HepG2 (cell line): ENCODE results near the gene PITX3. TPM values are rescaled to one million over a fixed set of nuclear protein-coding genes. Genes with fewer than 3 reads are reported as not detected.
A peak's percentile ranks its signal among the peaks of the same experiment; 100 is the strongest.

Source experiments
- ATAC-seq: fragments of 200-7000 bp; cut with Tn5 transposase; 3 replicates; pipeline ENCODE4 v1.9.1; 2020; ENCODE audit warnings: mild to moderate bottlenecking, moderate library complexity
- BruUV-seq: library from RNA; stranded (reverse); fragments of 400-500 nt; replicated peaks from 2 replicates; lab custom pipeline; 2021; lab: Mats Ljungman, UMichigan
- CTCF ChIA-PET: fragments of 300-600 bp; formaldehyde crosslinking; extraction: SDS; loops from one replicate; lab custom pipeline; 2021; ENCODE audit warnings: low total read pairs, inconsistent platforms, low intra/inter-chr PET ratio; lab: Yijun Ruan, JAX
- POLR2A ChIA-PET: fragments of 350-600 bp; sonication (Branson Sonifier 250); formaldehyde crosslinking; loops from one replicate; lab custom pipeline; 2020; ENCODE audit warnings: antibody characterized with exemption, inconsistent platforms; lab: Yijun Ruan, JAX
- DNase-seq: peaks from one replicate; pipeline ENCODE4 v3.0.0-alpha.2; 2015; ENCODE audit warnings: low spot score
- FAIRE-seq: peaks from 3 replicates; lab custom pipeline; 2011; peaks lifted over from hg19 to GRCh38; lab: Jason Lieb, UNC
- H2AFZ ChIP-seq: one replicate; pipeline ENCODE4 v1.6.1; 2011; ENCODE audit warnings: low read length, inconsistent platforms
- H3K27ac ChIP-seq: fragments of 300-600 bp; 3 replicates; pipeline ENCODE4 v1.8.0; 2011; ENCODE audit warnings: mixed run types, mild to moderate bottlenecking, mixed read lengths, low read length, inconsistent platforms; ENCODE audit not compliant: insufficient read depth; ENCODE audit errors: extremely low read length
- H3K27me3 ChIP-seq, 2 experiments: fragments of 200-600 bp in 1 of 2; 2 replicates in 1 of 2; 3 replicates in 1 of 2; pipeline versions ENCODE4 v1.6.0 to v1.8.0; 2011; ENCODE audit warnings: low read length in 2 of 2, mild to moderate bottlenecking in 2 of 2, moderate library complexity in 2 of 2, inconsistent platforms in 1 of 2; ENCODE audit not compliant: insufficient read depth in 2 of 2, control insufficient read depth in 1 of 2
- H3K36me3 ChIP-seq, 2 experiments: fragments of 200-600 bp in 1 of 2; replicated peaks in 1 of 2; 2 replicates in 1 of 2; 3 replicates in 1 of 2; pipeline versions ENCODE4 v1.5.1 to v1.8.0; 2011; ENCODE audit warnings: low read length in 2 of 2, inconsistent platforms in 1 of 2; ENCODE audit not compliant: insufficient read depth in 2 of 2, control insufficient read depth in 1 of 2
- H3K4me1 ChIP-seq: 2 replicates; pipeline ENCODE4 v1.5.1; 2012; ENCODE audit warnings: low read length, inconsistent platforms; ENCODE audit not compliant: insufficient read depth
- H3K4me2 ChIP-seq: 2 replicates; pipeline ENCODE4 v1.6.0; 2011; ENCODE audit warnings: low read depth, low read length, inconsistent platforms
- H3K4me3 ChIP-seq, 3 experiments: fragments of 200-600 bp in 1 of 3; sonication (generic), shearing (Covaris generic) in 1 of 3; replicated peaks in 1 of 3; 2 replicates each; pipeline ENCODE4 v1.5.1; 2011 to 2016; ENCODE audit warnings: low read length in 3 of 3, inconsistent platforms in 2 of 3, low read depth in 2 of 3, mild to moderate bottlenecking in 2 of 3, control low read depth in 1 of 3, mixed read lengths in 1 of 3; ENCODE audit not compliant: insufficient read depth in 1 of 3
- H3K79me2 ChIP-seq: one replicate; pipeline ENCODE4 v1.6.1; 2011; ENCODE audit warnings: low read length, inconsistent platforms; ENCODE audit not compliant: insufficient read depth
- H3K9ac ChIP-seq: 2 replicates; pipeline ENCODE4 v1.6.0; 2011; ENCODE audit warnings: mild to moderate bottlenecking, low read depth, low read length, inconsistent platforms; ENCODE audit not compliant: insufficient read depth
- H3K9me3 ChIP-seq: 2 replicates; pipeline ENCODE4 v1.5.1; 2012; ENCODE audit warnings: mild to moderate bottlenecking, low read length
- H4K20me1 ChIP-seq: 2 replicates; pipeline ENCODE4 v1.6.0; 2011; ENCODE audit warnings: inconsistent platforms, mild to moderate bottlenecking, low read length, moderate library complexity; ENCODE audit not compliant: insufficient read depth
- ATF4 ChIP-seq, 2 experiments: fragments of 450-650 bp in 1 of 2; sonication (generic) in 1 of 2; formaldehyde crosslinking; IDR thresholded peaks; 2 replicates each; pipeline versions ENCODE4 v1.5.0 to v1.8.0; 2020 to 2022; ENCODE audit warnings: mild to moderate bottlenecking in 1 of 2, missing genetic modification reagents in 1 of 2
- CENPX ChIP-seq: sonication (generic); formaldehyde crosslinking; IDR thresholded peaks from 2 replicates; pipeline ENCODE4 v1.9.0; 2021; ENCODE audit warnings: mild to moderate bottlenecking, missing genetic modification reagents, moderate library complexity
- ESRRA ChIP-seq: sonication (generic); formaldehyde crosslinking; IDR thresholded peaks from 2 replicates; pipeline ENCODE4 v1.5.1; 2020; ENCODE audit warnings: mild to moderate bottlenecking, low read depth, missing genetic modification reagents
- EZH2 ChIP-seq: conservative IDR thresholded peaks from 2 replicates; pipeline ENCODE4 v1.6.1; 2012; ENCODE audit warnings: mild to moderate bottlenecking, low read depth, low read length, moderate library complexity
- GABPB1 ChIP-seq: IDR thresholded peaks from 2 replicates; pipeline ENCODE4 v1.6.1; 2016; ENCODE audit warnings: mild to moderate bottlenecking, missing genetic modification reagents, moderate library complexity, missing compliant biosample characterization
- GTF2F1 ChIP-seq: fragments of 150-350 bp; IDR thresholded peaks from 2 replicates; pipeline ENCODE4 v1.6.1; 2014; ENCODE audit warnings: low read length
- HNF4A ChIP-seq: sonication (generic); formaldehyde crosslinking; IDR thresholded peaks from 2 replicates; pipeline ENCODE4 v1.4.0; 2020; ENCODE audit warnings: missing genetic modification reagents
- KDM5A ChIP-seq: fragments of 200-600 bp; sonication (generic); IDR thresholded peaks from 2 replicates; pipeline ENCODE4 v1.7.0; 2018; ENCODE audit warnings: antibody characterized with exemption, mild to moderate bottlenecking, low read length, borderline replicate concordance
- MTA3 ChIP-seq: sonication (generic); formaldehyde crosslinking; IDR thresholded peaks from 2 replicates; pipeline ENCODE4 v1.4.0; 2020; ENCODE audit warnings: missing genetic modification reagents
- PRMT3 ChIP-seq: sonication (generic); formaldehyde crosslinking; IDR thresholded peaks from 2 replicates; pipeline ENCODE4 v1.8.1; 2022; ENCODE audit warnings: low read depth, mild to moderate bottlenecking, moderate library complexity, missing genetic modification reagents, borderline replicate concordance
- RBAK ChIP-seq: sonication (generic); formaldehyde crosslinking; IDR thresholded peaks from 2 replicates; pipeline ENCODE4 v1.5.1; 2020; ENCODE audit warnings: mild to moderate bottlenecking, missing genetic modification reagents
- RBFOX2 ChIP-seq: fragments of 200-400 bp; formaldehyde crosslinking; IDR thresholded peaks from 2 replicates; pipeline ENCODE4 v1.6.1; 2017; ENCODE audit warnings: low read depth, mild to moderate bottlenecking, low read length
- RXRB ChIP-seq: IDR thresholded peaks from 2 replicates; pipeline ENCODE4 v1.6.1; 2016; ENCODE audit warnings: borderline replicate concordance, missing genetic modification reagents, missing compliant biosample characterization
- SMC3 ChIP-seq: IDR thresholded peaks from 2 replicates; pipeline ENCODE4 v1.6.1; 2011; ENCODE audit warnings: low read length, improper control_type of control experiment
- SOX5 ChIP-seq: IDR thresholded peaks from 2 replicates; pipeline ENCODE4 v1.6.1; 2016; ENCODE audit warnings: borderline replicate concordance
- SOX6 ChIP-seq, 2 experiments: fragments of 450-650 bp in 1 of 2; sonication (generic) in 1 of 2; formaldehyde crosslinking in 1 of 2; IDR thresholded peaks; 2 replicates each; pipeline versions ENCODE4 v1.4.0 to v1.6.1; 2017 to 2020; ENCODE audit warnings: antibody characterized with exemption in 1 of 2, mild to moderate bottlenecking in 1 of 2, missing genetic modification reagents in 1 of 2
- ZNF138 ChIP-seq: sonication (generic); formaldehyde crosslinking; IDR thresholded peaks from 2 replicates; pipeline ENCODE4 v1.5.0; 2020; ENCODE audit warnings: mild to moderate bottlenecking, low read depth, missing genetic modification reagents
- ZNF292 ChIP-seq: sonication (generic); formaldehyde crosslinking; IDR thresholded peaks from 2 replicates; pipeline ENCODE4 v1.8.1; 2022; ENCODE audit warnings: mild to moderate bottlenecking, low read depth, missing genetic modification reagents, borderline replicate concordance
- ZNF460 ChIP-seq: sonication (generic); formaldehyde crosslinking; IDR thresholded peaks from 2 replicates; pipeline ENCODE4 v1.5.1; 2020; ENCODE audit warnings: missing genetic modification reagents, mild to moderate bottlenecking, borderline replicate concordance
- ZNF639 ChIP-seq: conservative IDR thresholded peaks from 2 replicates; pipeline ENCODE4 v1.6.1; 2018; ENCODE audit warnings: missing genetic modification reagents
- ZNF75D ChIP-seq: sonication (generic); formaldehyde crosslinking; IDR thresholded peaks from 2 replicates; pipeline ENCODE4 v1.8.1; 2023; ENCODE audit warnings: missing genetic modification reagents, mild to moderate bottlenecking, borderline replicate concordance
- ZUFSP ChIP-seq: sonication (generic); formaldehyde crosslinking; IDR thresholded peaks from 2 replicates; pipeline ENCODE4 v1.9.0; 2021; ENCODE audit warnings: missing genetic modification reagents, mild to moderate bottlenecking, borderline replicate concordance
- WGBS: methylation state at CpG from one replicate; pipeline ENCODE4 v1.1.6; 2017; ENCODE audit warnings: low lambda C conversion rate; 5-methylcytosine and 5-hydroxymethylcytosine counted together
- in situ Hi-C: cut with HindIII; loops from 2 replicates; pipeline ENCODE4 v1.10.0; 2017; ENCODE audit warnings: low pct_unique_long_range_greater_than_20kb; ENCODE audit not compliant: extremely low pct_ligation_motif_present
- intact Hi-C: fragments of 100-400 bp; cut with micrococcal nuclease; formaldehyde crosslinking; loops from one replicate; pipeline ENCODE4 v1.10.0; 2022; ENCODE audit not compliant: unreplicated experiment
- polyA plus RNA-seq, 8 experiments: library from polyadenylated mRNA; depleted of rRNA in 3 of 8; stranded (reverse) in 7 of 8; unstranded in 1 of 8; fragments of >200 nt; fragmentation: Illumina TruSeq in 4 of 8; extraction: Trizol in 4 of 8; gene quantifications; 2 replicates each; pipeline versions ENCODE4 v1.2.1 to v1.2.3, GENCODE V29; 2011 to 2016; ENCODE audit warnings: low read depth in 4 of 8, missing spikeins in 1 of 8, mixed read lengths in 1 of 8; ENCODE audit not compliant: insufficient read depth in 1 of 8
- total RNA-seq, 5 experiments: library from RNA; depleted of rRNA; stranded (reverse); fragments of >200 nt; fragmentation: Illumina TruSeq; extraction: Trizol; gene quantifications; 2 replicates each; pipeline ENCODE4 v1.2.3, GENCODE V29; 2016; ENCODE audit warnings: low read depth in 1 of 5

The PITX3 gene
- total and polyA plus RNA-seq, 2 of the 13 experiments (the other 11 are each of a cell fraction or from before 2014, with no cell fraction given) = not detected

GRCh38 chr10:102229810-102230263 lies 11.5 kb downstream of the PITX3 start:
- peaks cover 0 to 45% of the 10 kb centered on the region in 2 experiments; a peak in 4 of 5 replicates for H3K27me3 ChIP-seq
- no peaks in the 10 kb centered on the region for H3K9me3 ChIP-seq
- H3K4me3 ChIP-seq = peak overlapping the region; percentile 39 to 72 (median 65); a peak in 5 of 6 replicates
- H3K9ac ChIP-seq = 0 out of 2 replicates have a peak overlapping the region, but pooled peaks have one; percentile 3
- FAIRE-seq = peak; percentile 78
- H3K27ac ChIP-seq = no peak overlapping the region
- H3K36me3 ChIP-seq = no peaks in the 10 kb centered on the region
- H3K4me2 ChIP-seq = peak overlapping the region; percentile 96
- no peaks in the 10 kb centered on the region for H4K20me1 ChIP-seq
- no peak overlapping the region for H2AFZ ChIP-seq
- WGBS = 6% methylated on average over 13 of the region's 24 CpGs
- intact Hi-C loops = loop anchor here (1.0 to 2.0 kb wide), 2 partner anchors 122 to 169 kb away; no protein-coding TSS in a partner anchor
- no TSS peak for BruUV-seq
- ATAC-seq = peak; percentile 43
- ChIA-PET CTCF (interaction anchor here (0.6 to 4.7 kb wide), 7 partner anchors 11 to 249 kb away, joined by 3 to 34 read pairs (median 5); partner anchors contain the start of gene PITX3), POLR2A (interaction anchor here (1.1 kb wide), 1 partner anchor 122 kb away, joined by 3 read pairs; no protein-coding TSS in a partner anchor)
- in situ Hi-C loops = loop anchor here (5.0 kb wide), 1 partner anchor 122 kb away; no protein-coding TSS in a partner anchor
- DNase-seq = peak; percentile 56
- H3K79me2 ChIP-seq = no peaks in the 10 kb centered on the region
- H3K4me1 ChIP-seq = peaks cover 49% of the 10 kb centered on the region
- TF ChIP-seq SOX6 (IDR thresholded peaks at IDR 0.05) = no peak
- no peak for TF ChIP-seq SOX6 (CRISPR knock-in tag; IDR thresholded peaks at IDR 0.05)
- no peak for TF ChIP-seq MTA3 (CRISPR knock-in tag)
- no peak for TF ChIP-seq ZNF639 (CRISPR knock-in tag)
- TF ChIP-seq KDM5A = no peak
- TF ChIP-seq ZNF460 = no peak
- TF ChIP-seq RBAK (CRISPR knock-in tag) = no peak
- TF ChIP-seq ATF4 (CRISPR knock-in tag; IDR thresholded peaks at IDR 0.05) = no peak
- peak; percentile 62 for TF ChIP-seq SMC3
- 0 out of 2 replicates have a peak, but pooled peaks have one; percentile 27 for TF ChIP-seq ZNF292 (CRISPR knock-in tag)
- no peak for TF ChIP-seq CENPX (CRISPR knock-in tag)
- TF ChIP-seq GABPB1 (CRISPR knock-in tag) = no peak; the same call in 1 of the 2 replicates
- no peak for TF ChIP-seq GTF2F1
- no peak for TF ChIP-seq ZNF138 (CRISPR knock-in tag)
- no peak for TF ChIP-seq ZNF75D (CRISPR knock-in tag)
- 0 out of 2 replicates have a peak, but pooled peaks have one; percentile 27 for TF ChIP-seq EZH2
- no peak for TF ChIP-seq RBFOX2
- no peak for TF ChIP-seq PRMT3
- no peak for TF ChIP-seq ZUFSP (CRISPR knock-in tag)
- no peak for TF ChIP-seq ESRRA (CRISPR knock-in tag)
- TF ChIP-seq SOX5 (CRISPR knock-in tag) = no peak
- 0 out of 2 replicates have a peak, but pooled peaks have one; percentile 14 for TF ChIP-seq RXRB (CRISPR knock-in tag)
- TF ChIP-seq HNF4A (CRISPR knock-in tag) = no peak
